SK-N-SH (cell line): ENCODE measurements around the gene MAPK1.

Source experiments
- CHD2 ChIP-seq: fragments of 150-350 bp; IDR thresholded peaks from 2 replicates; pipeline ENCODE4 v1.6.1; 2018; ENCODE audit warnings: low read length; ENCODE audit not compliant: partially characterized antibody
- RCOR1 ChIP-seq: fragments of 150-350 bp; IDR thresholded peaks from 2 replicates; pipeline ENCODE4 v1.6.1; 2017; ENCODE audit warnings: antibody characterized with exemption, low read length
- TF ChIP-seq, protein P1 (sequence below): fragments of 200-600 bp; sonication (generic); IDR thresholded peaks from 2 replicates; pipeline ENCODE4 v1.6.1; 2017; ENCODE audit warnings: antibody characterized with exemption, mild to moderate bottlenecking, moderate library complexity

DNA sequence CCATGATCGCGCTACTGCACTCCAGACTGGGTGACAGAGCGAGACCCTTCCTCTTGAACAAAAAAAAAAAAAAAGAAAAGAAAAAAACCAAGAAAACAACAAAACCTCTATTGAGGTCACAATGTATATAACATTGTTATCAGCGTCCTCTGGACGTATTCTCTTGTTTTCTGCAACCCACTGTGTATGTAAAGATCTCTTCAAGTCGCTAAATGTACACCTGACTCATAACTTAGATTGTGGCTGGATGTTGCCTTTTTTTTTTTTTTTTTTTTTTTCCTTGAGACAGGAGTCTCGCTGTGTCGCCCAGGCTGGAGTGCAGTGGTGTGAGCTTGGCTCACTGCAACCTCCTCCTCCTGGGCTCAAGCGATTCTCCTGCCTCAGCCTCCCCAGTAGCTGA lies 130.5 kb downstream of the MAPK1 start:
- TF ChIP-seq RCOR1 (no peak), CHD2 (no peak)
- TF ChIP-seq, protein P1, sequence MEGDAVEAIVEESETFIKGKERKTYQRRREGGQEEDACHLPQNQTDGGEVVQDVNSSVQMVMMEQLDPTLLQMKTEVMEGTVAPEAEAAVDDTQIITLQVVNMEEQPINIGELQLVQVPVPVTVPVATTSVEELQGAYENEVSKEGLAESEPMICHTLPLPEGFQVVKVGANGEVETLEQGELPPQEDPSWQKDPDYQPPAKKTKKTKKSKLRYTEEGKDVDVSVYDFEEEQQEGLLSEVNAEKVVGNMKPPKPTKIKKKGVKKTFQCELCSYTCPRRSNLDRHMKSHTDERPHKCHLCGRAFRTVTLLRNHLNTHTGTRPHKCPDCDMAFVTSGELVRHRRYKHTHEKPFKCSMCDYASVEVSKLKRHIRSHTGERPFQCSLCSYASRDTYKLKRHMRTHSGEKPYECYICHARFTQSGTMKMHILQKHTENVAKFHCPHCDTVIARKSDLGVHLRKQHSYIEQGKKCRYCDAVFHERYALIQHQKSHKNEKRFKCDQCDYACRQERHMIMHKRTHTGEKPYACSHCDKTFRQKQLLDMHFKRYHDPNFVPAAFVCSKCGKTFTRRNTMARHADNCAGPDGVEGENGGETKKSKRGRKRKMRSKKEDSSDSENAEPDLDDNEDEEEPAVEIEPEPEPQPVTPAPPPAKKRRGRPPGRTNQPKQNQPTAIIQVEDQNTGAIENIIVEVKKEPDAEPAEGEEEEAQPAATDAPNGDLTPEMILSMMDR: no peak
